SK-N-SH (cell line): Measurements from ENCODE around the gene MLLT3.

Source experiments
- EZH2phosphoT487 ChIP-seq: fragments of 200-600 bp; sonication (generic); IDR thresholded peaks from 2 replicates; pipeline ENCODE4 v1.6.1; 2017; ENCODE audit warnings: low read depth, mixed run types, mild to moderate bottlenecking, antibody characterized with exemption, moderate library complexity, borderline replicate concordance
- NRF1 ChIP-seq: IDR thresholded peaks from 2 replicates; pipeline ENCODE4 v1.6.1; 2012; ENCODE audit warnings: low read depth, mild to moderate bottlenecking, low read length
- POLR2AphosphoS5 ChIP-seq: IDR thresholded peaks from 2 replicates; pipeline ENCODE4 v1.6.1; 2012; ENCODE audit warnings: low read depth, low read length
- RAD21 ChIP-seq: IDR thresholded peaks from 2 replicates; pipeline ENCODE4 v1.6.1; 2012; ENCODE audit warnings: mild to moderate bottlenecking, low read length
- TAF1 ChIP-seq: IDR thresholded peaks from 2 replicates; pipeline ENCODE4 v1.6.1; 2012; ENCODE audit warnings: low read depth, mild to moderate bottlenecking, low read length, moderate library complexity, borderline replicate concordance
- TF ChIP-seq, protein P1 (sequence below): fragments of 200-600 bp; sonication (generic); IDR thresholded peaks from 2 replicates; pipeline ENCODE4 v1.6.1; 2017; ENCODE audit warnings: antibody characterized with exemption, mild to moderate bottlenecking, moderate library complexity

- TF ChIP-seq, protein P1, sequence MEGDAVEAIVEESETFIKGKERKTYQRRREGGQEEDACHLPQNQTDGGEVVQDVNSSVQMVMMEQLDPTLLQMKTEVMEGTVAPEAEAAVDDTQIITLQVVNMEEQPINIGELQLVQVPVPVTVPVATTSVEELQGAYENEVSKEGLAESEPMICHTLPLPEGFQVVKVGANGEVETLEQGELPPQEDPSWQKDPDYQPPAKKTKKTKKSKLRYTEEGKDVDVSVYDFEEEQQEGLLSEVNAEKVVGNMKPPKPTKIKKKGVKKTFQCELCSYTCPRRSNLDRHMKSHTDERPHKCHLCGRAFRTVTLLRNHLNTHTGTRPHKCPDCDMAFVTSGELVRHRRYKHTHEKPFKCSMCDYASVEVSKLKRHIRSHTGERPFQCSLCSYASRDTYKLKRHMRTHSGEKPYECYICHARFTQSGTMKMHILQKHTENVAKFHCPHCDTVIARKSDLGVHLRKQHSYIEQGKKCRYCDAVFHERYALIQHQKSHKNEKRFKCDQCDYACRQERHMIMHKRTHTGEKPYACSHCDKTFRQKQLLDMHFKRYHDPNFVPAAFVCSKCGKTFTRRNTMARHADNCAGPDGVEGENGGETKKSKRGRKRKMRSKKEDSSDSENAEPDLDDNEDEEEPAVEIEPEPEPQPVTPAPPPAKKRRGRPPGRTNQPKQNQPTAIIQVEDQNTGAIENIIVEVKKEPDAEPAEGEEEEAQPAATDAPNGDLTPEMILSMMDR, result no peak
- TF ChIP-seq POLR2AphosphoS5 (no peak), RAD21 (no peak), TAF1 (no peak), EZH2phosphoT487 (no peak), NRF1 (no peak)
Observed at GRCh38 chr9:20670395-20670794, 48.1 kb upstream of the MLLT3 start.
